SW 1271 (cell line): Measurements from ENCODE around the gene TPPP.
"Not testable (repeated sequence)": the region's sequence is repeated elsewhere in the genome, so short reads cannot be mapped to it uniquely, and the experiment has no call there.

Experiments
- DNase-seq, 2 experiments: peaks; one replicate each; lab custom pipeline; 2025; lab: John Stamatoyannopoulos, UW

Gene TPPP

DNA sequence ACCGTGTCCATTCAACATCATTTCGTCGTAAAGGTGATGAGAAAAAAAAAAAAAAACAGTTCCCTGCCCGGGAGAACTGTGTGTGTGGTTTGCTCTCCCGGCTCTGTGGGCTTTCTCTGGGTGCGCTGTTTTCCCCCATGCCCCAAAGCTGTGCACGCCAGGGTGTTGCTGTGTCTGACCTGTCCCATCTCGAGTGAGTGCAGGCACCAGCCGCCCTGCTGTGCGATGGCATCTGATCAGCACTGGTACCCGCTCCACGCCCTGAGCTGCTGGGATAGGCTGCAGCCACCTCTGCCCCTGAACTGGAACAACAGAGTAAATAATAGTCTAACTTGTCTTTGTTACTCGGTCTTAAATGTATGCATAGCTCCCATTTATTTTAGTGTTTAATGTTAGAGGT, 47.7 kb downstream of the TPPP start:
- DNase-seq, result no peak

GRCh38 chr5:644971-645370, 48.2 kb downstream of the TPPP start:
- DNase-seq, result no peak

DNA sequence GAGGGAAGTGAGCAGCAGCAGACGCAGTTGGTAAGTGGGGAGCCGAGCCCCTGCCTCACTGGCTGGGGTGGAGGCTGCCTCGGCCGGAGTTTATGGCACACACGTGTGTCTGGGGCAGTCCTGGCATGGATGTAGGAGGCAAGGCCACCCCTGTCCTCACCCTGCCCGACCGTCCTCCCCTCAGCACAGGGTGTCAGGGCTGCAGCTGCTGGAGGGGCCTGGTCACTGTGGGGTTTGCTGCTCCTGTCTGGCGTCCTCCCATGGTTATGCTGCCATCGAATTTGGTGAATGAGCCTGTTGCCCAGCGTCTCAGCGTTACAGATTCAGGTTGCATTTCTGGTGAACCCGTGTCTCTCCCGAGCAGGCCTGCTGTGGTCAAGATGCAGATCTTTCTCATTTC, 48.6 kb downstream of the TPPP start:
- DNase-seq, result no peak

GRCh38 chr5:643811-644271, 49.3 kb downstream of the TPPP start:
- DNase-seq, result no peak

DNA sequence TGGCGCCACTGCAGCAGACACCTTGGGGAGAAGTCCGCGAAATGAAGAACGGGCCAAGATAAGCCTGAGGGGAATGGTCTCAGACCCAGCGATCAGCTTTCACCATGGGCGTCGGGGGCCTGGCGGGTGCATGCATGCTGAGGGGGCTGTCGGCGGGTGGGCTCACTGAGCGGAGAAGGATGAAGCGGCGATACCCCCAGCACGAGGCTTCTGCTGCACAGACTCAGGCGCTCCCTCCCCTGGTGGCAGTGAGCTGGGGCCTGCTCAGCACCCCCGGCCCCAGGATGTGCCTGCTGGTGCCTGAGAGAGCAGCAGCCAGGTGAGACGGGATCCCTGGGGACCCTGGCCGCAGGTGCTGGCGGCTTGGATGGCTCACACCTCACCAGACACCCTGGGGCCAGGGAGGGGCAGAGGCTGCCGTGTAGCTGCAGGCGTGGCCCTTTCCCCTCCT, 49.8 kb downstream of the TPPP start:
- DNase-seq, result no peak

GRCh38 chr5:642481-642880, 50.7 kb downstream of the TPPP start:
- no peak for DNase-seq

DNA sequence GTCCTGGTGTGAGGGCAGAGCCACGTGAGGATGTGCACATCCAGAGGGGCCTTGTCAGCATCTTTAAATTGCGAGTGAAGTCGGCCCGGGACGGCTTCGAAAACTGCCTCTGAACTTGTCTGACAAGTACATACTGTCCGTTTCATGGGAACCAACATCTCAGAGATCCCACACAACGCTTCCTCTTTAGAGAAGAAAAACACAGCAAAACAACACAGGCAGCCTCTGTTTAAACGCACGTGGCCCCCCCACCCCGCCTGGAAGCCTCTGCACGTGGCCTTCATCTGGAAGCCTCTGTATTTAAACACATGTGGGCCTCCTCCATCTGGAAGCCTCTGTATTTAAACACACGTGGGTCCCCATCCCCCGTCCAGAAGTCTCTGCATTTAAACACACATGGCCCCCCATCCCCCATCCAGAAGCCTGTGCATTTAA, 51.8 kb downstream of the TPPP start:
- DNase-seq, result no peak

GRCh38 chr5:640461-641330, 52.5 kb downstream of the TPPP start:
- no peak for DNase-seq

DNA sequence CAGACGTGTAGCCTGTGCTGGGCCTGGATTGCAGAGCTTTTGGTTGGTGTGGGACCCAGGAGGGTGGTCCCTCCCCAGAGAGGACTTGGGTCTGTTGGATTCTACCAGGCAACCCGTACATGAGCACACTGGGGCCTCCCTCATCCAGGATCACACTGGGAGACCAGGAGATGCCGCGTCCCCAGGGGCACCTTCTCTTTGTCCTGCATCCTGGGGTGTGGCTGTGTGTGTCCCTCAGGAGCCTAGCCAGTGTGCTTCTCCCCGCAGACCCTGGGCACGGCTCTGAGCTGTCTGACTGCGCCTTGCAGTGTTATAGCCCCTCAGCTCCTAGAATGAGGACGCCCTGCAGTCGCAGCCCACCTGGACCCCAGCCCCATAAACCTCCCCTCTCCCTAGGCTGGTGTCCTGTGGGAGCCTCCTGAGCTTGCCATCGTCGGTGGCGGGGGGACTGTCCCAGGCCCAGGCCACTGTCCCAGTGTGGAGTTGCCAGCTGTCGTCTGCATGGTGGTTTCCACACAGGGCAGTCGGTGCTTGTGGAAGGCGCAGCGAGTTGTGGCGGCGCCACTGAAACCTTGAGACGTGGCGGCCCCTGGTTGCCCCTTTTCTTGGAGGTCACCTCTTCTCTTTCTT, 53.5 kb downstream of the TPPP start:
- no peak for DNase-seq

DNA sequence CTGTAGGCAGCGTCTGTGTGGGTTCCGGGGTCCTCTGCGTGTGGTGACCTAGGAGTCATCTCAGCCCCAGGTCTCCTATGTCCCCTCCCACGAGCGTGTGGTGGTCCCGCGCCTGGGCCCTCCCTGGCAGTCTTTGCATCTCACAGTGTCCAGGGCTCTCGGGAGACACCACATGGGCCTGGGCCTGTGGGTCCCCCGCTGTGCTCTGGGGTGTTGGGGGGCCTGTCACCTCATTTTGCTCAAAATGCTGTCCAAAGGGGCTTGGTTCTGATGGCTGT, 54.0 kb downstream of the TPPP start:
- DNase-seq, result no peak

- no peak for DNase-seq
Measured at GRCh38 chr5:638501-639252, 54.5 kb downstream of the TPPP start.

GRCh38 chr5:637581-638450, 55.3 kb downstream of the TPPP start:
- no peak for DNase-seq

- no peak for DNase-seq
Measured at GRCh38 chr5:636951-637350, 56.2 kb downstream of the TPPP start.

GRCh38 chr5:635306-636055, 57.7 kb downstream of the TPPP start:
- no peak for DNase-seq

DNA sequence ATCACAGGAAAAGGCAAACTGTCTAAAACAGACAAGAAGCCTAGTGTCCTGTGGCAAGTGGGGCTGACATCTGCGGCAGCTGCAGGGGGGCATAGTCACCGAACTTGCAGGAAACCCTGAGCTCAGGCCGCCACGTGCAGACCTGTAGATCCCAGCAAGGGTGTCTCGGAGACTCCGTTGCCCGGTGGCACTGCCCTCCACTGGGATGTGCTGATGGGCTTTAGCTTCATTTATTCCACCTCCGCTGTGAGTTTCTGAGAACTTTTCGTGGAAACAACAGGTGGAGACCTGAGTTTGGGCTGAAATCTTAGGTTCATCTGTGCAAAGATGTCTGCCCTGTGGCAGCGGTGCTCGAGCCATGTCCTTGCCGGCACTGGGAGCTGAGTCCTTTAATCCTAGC, 59.0 kb downstream of the TPPP start:
- no peak for DNase-seq

DNA sequence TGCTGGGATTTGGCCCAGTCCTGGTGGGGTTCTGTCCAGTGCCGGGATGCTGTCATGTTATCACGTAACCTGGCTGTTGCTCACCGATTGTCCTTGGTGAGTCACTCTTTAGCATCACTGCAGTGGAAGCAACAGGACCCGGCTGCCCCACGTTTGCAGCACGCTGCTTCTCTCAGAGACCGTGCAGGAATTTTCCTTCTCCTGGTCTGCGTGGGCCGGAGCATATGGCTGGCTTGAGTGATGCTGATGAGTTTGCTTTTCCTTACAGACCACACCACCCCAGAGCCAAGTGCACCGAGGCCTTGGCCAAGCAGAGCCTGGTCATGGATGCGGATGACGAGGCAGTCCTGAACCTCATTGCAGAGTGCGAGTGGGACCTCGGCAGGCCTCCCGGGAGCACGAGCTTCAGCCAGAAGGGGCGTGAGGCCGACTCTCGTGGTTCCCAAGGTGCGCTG, 59.6 kb downstream of the TPPP start:
- no peak for DNase-seq

DNA sequence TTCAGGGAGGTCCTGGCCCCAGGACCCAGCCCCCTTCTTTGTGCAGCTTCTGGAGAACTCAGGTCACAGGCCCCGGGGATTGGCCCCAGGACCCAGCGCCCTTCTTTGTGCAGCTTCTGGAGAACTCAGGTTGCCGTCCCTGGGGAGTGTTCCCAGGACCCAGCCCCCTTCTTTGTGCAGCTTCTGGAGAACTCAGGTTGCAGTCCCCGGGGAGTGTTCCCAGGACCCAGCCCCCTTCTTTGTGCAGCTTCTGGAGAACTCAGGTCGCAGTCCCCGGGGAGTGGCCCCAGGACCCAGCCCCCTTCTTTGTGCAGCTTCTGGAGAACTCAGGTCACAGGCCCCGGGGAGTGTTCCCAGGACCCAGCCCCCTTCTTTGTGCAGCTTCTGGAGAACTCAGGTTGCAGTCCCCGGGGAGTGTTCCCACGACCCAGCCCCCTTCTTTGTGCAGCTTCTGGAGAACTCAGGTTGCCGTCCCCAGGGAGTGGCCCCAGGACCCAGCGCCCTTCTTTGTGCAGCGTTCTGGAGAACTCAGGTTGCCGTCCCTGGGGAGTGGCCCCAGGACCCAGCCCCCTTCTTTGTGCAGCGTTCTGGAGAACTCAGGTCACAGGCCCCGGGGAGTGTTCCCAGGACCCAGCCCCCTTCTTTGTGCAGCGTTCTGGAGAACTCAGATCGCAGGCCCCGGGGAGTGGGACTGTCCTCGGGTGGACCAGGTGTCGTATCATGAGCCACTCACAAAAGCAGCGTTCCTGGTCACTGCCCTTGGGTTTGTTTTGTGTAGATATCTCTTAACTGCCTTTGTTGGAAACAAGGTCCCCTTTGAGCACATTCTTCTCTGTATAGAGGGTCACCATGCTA, 64.6 kb downstream of the TPPP start:
- not testable (repeated sequence) for DNase-seq

GRCh38 chr5:627840-628239, 65.3 kb downstream of the TPPP start:
- DNase-seq, result no peak

DNA sequence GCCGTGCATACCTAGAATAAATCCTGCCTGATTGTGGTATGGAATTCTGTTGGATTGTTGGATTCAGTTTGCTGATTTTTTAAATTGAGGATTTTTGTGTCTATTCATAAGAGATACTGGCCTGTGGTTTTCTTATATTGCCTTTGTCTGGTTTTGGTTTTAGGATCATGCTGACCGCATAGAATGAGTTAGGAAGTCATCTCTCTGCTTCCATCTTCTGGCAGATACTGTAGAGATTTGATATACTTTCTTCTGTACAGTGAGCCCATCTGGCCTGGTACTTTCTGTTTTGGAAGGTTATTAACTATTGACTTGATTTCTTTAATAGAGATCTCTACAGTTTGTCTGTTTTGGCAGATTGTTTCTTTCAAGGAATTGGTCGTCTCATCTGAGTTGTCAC, 66.3 kb downstream of the TPPP start:
- no peak for DNase-seq

- DNase-seq, result no peak
Measured at GRCh38 chr5:625516-625915, 67.6 kb downstream of the TPPP start.
